ENCODE results near the gene SHC4.

DNA sequence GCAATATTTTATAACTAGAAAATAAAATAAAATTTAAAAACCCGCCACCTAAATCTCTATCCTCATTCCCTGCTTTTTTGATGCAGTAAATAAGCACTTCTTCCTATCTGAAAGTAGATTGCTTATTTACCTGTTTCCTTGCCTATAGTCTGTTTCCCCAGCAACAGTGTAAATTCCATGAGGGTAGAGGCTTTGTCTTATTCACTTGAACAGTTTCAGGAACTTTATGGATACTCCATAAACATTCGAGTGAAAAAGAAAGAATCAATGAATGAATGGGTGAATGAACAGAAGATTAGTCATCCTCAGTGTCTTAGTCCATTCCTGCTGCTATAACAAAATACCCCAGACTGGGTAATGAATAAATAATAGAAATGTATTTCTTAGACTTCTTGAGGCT is 41.7 kb downstream of the SHC4 start:
- TF ChIP-seq YY1 (IDR thresholded peaks at IDR 0.05; ENCODE audit: insufficient read depth, insufficient read length) (no peak), ZNF274 (IDR thresholded peaks at IDR 0.05; ENCODE audit: low read depth, low read length) (no peak)
